ENCODE results near the gene PRPSAP2.
"Not testable (repeated sequence)": the region's sequence is repeated elsewhere in the genome, so short reads cannot be mapped to it uniquely, and the experiment has no call there.

The PRPSAP2 gene

GRCh38 chr17:18857864-18858566 lies at the start of gene PRPSAP2:
PRPSAP2 (plus strand) TSS chr17:18858131; CDS start chr17:18865834, 7,703 bp downstream.
- Histone ChIP-seq H3K9me3 (ENCODE audit: insufficient read depth, low read length) (no peaks in the 10 kb centered on the region), H2AFZ (ENCODE audit: low read depth, low read length, severe bottlenecking) (peak within 1 kb of the TSS; percentile 14), H3K27me3 (ENCODE audit: low read length) (no peaks in the 10 kb centered on the region), H3K9ac (ENCODE audit: low read length) (peak within 1 kb of the TSS; percentile 94), H3K9me2 (replicated peaks; ENCODE audit: insufficient read depth, low read length) (no peaks in the 10 kb centered on the region), H3K36me3 (ENCODE audit: low read length) (no peaks in the 10 kb centered on the region), H3K27ac (ENCODE audit: low read depth, low read length) (peak within 1 kb of the TSS; percentile 78), H3K4me2 (ENCODE audit: low read depth, low read length, poor library complexity, severe bottlenecking) (peak within 1 kb of the TSS; percentile 85), H3K4me3 (ENCODE audit: insufficient read depth, low read length, poor library complexity, severe bottlenecking) (peak within 1 kb of the TSS; percentile 93), H3F3A (ENCODE audit: insufficient read depth) (peaks cover 22% of the 10 kb centered on the region), H4K20me1 (ENCODE audit: low read depth, low read length) (no peaks in the 10 kb centered on the region), H3K79me2 (ENCODE audit: insufficient read depth, low read length) (peaks cover 63% of the 10 kb centered on the region)
- TF ChIP-seq CTCF (IDR thresholded peaks at IDR 0.05; ENCODE audit: insufficient read depth, low read length, poor library complexity, severe bottlenecking) (no peak), EZH2phosphoT487 (conservative IDR thresholded peaks at IDR 0.05; ENCODE audit: low read length) (no peak)

- not testable (repeated sequence) for H2AFZ ChIP-seq (ENCODE audit: low read depth, low read length, severe bottlenecking); H3K9ac ChIP-seq (ENCODE audit: low read length); H3K36me3 ChIP-seq (ENCODE audit: low read length); H3K79me2 ChIP-seq (ENCODE audit: insufficient read depth, low read length); H3K9me2 ChIP-seq (replicated peaks; ENCODE audit: insufficient read depth, low read length); H3K4me3 ChIP-seq (ENCODE audit: insufficient read depth, low read length, poor library complexity, severe bottlenecking); H3K27me3 ChIP-seq (ENCODE audit: low read length); H3F3A ChIP-seq (ENCODE audit: insufficient read depth); H3K9me3 ChIP-seq (ENCODE audit: insufficient read depth, low read length); H4K20me1 ChIP-seq (ENCODE audit: low read depth, low read length); H3K4me2 ChIP-seq (ENCODE audit: low read depth, low read length, poor library complexity, severe bottlenecking); H3K27ac ChIP-seq (ENCODE audit: low read depth, low read length)
Measured at GRCh38 chr17:18815924-18816323, 42.0 kb upstream of the PRPSAP2 start.

- H3K4me2 ChIP-seq (ENCODE audit: low read depth, low read length, poor library complexity, severe bottlenecking); H2AFZ ChIP-seq (ENCODE audit: low read depth, low read length, severe bottlenecking); H3K27me3 ChIP-seq (ENCODE audit: low read length); H3F3A ChIP-seq (ENCODE audit: insufficient read depth); H3K9ac ChIP-seq (ENCODE audit: low read length); H3K36me3 ChIP-seq (ENCODE audit: low read length); H4K20me1 ChIP-seq (ENCODE audit: low read depth, low read length); H3K9me3 ChIP-seq (ENCODE audit: insufficient read depth, low read length); H3K9me2 ChIP-seq (replicated peaks; ENCODE audit: insufficient read depth, low read length); H3K79me2 ChIP-seq (ENCODE audit: insufficient read depth, low read length); H3K27ac ChIP-seq (ENCODE audit: low read depth, low read length); H3K4me3 ChIP-seq (ENCODE audit: insufficient read depth, low read length, poor library complexity, severe bottlenecking): not testable (repeated sequence)
- TF ChIP-seq CTCF (IDR thresholded peaks at IDR 0.05; ENCODE audit: insufficient read depth, low read length, poor library complexity, severe bottlenecking) = peak; percentile 45
Measured at GRCh38 chr17:18816489-18817371, 41.2 kb upstream of the PRPSAP2 start.

- H3K9me3 ChIP-seq (ENCODE audit: insufficient read depth, low read length); H3K9ac ChIP-seq (ENCODE audit: low read length); H4K20me1 ChIP-seq (ENCODE audit: low read depth, low read length); H2AFZ ChIP-seq (ENCODE audit: low read depth, low read length, severe bottlenecking); H3K4me2 ChIP-seq (ENCODE audit: low read depth, low read length, poor library complexity, severe bottlenecking); H3K36me3 ChIP-seq (ENCODE audit: low read length); H3K27me3 ChIP-seq (ENCODE audit: low read length); H3K79me2 ChIP-seq (ENCODE audit: insufficient read depth, low read length); H3K4me3 ChIP-seq (ENCODE audit: insufficient read depth, low read length, poor library complexity, severe bottlenecking); H3F3A ChIP-seq (ENCODE audit: insufficient read depth); H3K9me2 ChIP-seq (replicated peaks; ENCODE audit: insufficient read depth, low read length); H3K27ac ChIP-seq (ENCODE audit: low read depth, low read length): not testable (repeated sequence)
Measured at GRCh38 chr17:18821430-18821829, 36.5 kb upstream of the PRPSAP2 start.

GRCh38 chr17:18827613-18828012 lies 30.3 kb upstream of the PRPSAP2 start:
- H3F3A ChIP-seq (ENCODE audit: insufficient read depth); H3K79me2 ChIP-seq (ENCODE audit: insufficient read depth, low read length); H3K27ac ChIP-seq (ENCODE audit: low read depth, low read length); H3K9ac ChIP-seq (ENCODE audit: low read length); H3K36me3 ChIP-seq (ENCODE audit: low read length); H3K9me2 ChIP-seq (replicated peaks; ENCODE audit: insufficient read depth, low read length); H3K27me3 ChIP-seq (ENCODE audit: low read length); H3K4me3 ChIP-seq (ENCODE audit: insufficient read depth, low read length, poor library complexity, severe bottlenecking); H3K4me2 ChIP-seq (ENCODE audit: low read depth, low read length, poor library complexity, severe bottlenecking); H2AFZ ChIP-seq (ENCODE audit: low read depth, low read length, severe bottlenecking); H4K20me1 ChIP-seq (ENCODE audit: low read depth, low read length); H3K9me3 ChIP-seq (ENCODE audit: insufficient read depth, low read length): not testable (repeated sequence)

All from SU-DHL-6 (cell line).